GM21737 (cell line): ENCODE results near the gene VWC2.
"Not testable (repeated sequence)": the region's sequence is repeated elsewhere in the genome, so short reads cannot be mapped to it uniquely, and the experiment has no call there.

Experiments
- ATAC-seq: cut with Tn5 transposase; IDR thresholded peaks from one replicate; pipeline ENCODE4 v1.9.1; 2021; ENCODE audit warnings: mild to moderate bottlenecking, moderate library complexity; ENCODE audit not compliant: unreplicated experiment

The VWC2 gene

DNA sequence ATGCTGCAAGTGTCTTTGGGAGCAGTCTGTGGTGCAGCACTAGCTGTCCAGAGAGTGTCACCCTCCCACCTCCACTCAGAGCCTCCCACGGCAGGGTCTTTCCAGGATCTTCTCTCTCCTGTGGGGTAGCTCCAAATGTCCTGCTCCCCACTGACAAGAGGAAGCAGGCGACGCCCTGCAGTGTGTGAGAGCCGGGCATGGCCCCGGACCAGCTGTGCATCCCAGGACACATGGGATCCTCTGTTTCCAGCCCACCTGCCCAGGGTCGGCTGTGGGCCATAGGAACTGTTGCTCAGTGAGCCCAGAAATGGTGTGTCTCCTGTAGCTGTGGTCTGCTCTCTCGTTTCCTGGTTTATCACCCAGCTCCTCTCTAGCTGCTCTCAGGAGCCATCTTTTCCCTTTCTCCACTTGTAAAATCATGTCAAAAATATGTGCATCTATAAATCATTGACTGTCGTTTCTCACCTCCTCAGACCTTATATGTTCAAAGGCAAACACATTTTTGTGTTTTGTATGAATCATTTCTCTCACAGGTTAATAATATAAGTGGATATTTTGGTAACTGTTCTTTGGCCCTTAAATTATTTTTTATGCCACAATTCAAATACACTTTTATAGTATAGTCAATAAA is 74.9 kb downstream of the VWC2 start:
- ATAC-seq = no peak

DNA sequence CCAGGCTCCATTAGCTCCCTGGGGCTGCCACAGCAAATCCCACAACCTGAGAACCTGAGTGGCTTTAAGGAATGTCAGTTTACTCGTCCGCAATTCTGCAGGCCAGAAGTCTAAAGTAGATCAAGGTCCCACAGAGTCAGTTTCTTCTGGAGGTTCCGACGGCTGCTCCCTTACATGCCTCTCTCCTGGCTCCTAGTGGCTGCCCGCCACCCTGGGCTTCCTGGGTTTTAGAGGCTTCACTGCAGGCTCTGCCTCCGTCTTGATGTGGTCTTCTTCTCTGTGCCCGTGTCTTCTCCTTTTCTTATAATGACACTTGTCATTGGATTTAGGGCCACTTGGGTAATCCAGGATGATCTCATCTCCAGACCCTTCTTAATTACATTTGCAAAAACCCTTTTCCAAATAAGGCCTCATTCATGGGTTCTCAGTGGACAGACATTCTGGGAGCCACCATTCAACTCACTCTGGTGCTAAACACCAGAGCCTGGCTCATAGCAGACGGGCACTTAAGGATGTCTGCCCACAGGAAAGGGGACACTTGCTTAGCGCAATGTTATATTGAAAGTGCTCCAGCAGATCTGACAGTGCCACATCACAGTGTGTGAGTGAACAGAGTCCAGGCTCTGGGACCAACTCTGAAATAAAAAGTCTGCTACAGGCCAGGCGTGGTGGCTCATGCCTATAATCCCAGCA is 77.6 kb downstream of the VWC2 start:
- no peak for ATAC-seq

DNA sequence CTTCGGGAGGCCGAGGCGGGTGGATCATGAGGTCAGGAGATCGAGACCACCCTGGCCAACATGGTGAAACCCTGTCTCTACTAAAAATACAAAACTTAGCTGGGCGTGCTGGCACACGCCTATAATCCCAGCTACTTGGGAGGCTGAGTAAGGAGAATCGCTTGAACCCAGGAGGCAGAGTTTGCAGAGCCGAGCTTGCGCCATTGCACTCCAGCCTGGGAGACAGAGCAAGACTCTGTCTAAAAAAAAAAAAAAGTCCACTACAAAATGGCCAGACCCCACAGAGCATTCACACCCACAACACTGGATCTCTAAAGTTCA is 78.1 kb downstream of the VWC2 start:
- ATAC-seq = not testable (repeated sequence)

DNA sequence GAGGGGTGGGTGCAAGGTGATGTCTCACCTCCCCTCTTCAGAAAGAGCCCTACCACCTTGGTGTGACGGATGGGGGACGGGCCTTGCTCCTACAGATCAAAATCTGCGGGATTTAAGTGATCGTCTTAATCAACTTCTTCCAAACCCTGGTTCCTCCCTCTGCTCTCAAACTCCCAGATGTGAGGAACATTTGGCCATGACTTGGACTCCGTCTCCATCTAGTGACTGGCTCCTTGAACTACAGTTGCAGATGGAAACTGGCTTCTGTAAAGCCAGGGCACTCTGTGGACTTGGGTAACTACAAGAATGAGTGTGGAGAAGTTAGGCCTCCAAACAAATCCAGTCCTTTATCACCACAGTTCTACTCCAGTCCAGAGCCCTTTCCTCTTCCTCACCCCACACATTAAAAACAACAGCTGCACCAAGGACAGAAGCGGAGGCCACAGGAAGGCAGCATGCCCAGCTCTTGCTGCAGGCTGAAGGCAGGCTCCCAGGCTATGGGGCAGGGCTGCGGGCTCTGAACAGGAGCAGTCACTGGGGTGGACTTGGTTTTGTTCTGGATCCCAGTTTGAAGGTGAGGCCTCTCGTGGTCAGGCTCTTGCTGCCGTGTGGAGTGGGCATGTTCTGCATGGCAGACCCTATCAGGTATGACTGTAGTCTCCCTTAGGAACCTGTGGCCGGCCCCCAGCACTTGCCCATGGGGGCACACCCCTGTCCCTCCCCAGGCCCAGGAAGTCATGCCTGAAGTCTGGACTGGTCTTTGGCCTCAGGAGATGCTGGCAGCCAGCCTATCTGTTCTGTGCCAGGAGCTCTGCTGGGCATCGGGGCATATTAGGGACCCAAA is 79.4 kb downstream of the VWC2 start:
- ATAC-seq = peak; percentile 65

DNA sequence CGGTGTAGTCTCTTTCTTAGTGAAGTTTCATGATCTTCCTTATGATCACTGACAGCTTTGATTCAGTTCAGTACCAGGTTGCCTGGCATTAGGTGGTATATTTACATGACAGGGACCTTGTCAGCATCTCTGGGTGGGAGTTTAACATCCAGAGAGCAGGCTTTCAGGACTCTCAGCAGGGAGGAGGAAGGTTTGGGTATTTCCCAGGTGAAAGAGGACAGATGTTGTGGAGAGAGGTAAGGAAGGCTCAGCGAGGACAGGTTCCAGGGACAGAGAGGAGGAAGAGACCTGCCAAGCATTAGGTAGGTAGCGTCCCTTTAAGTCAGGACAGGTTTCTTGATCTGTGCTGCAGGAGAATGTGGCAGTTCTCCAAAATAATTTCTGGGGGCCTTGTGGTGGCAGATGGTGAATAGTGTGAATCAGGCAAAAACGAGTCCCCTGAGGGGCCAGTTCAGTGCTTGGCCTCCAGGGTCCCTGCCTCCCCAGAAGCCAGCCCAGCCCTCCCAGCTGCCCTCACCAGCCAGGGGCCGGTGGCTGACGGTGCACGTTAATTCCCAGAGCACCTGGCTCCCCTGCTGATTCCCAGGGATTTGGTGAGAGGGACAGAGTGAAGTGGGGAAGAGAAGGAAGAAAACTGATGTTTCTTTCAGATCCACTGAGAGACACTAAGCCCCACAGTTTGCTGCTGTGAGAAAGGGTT is 82.0 kb downstream of the VWC2 start:
- ATAC-seq = no peak

DNA sequence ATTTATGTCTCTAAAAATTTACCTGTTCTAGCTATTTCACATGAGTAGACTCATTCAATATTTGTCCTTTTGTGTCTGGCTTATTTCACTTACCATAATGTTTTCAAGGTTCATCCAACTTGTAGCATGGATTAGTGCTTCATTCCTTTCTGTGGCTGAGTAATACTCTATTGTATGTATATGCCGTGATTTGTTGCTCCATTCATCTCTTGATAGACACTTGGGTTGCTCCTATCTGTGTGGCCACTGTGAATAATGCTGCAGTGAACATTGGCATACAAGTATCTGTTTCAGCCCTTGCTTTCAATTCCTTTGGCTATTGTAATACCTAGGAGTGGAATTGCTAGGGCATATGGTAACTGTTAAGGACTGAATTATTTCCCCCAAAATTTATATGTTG is 86.9 kb downstream of the VWC2 start:
- ATAC-seq = no peak

DNA sequence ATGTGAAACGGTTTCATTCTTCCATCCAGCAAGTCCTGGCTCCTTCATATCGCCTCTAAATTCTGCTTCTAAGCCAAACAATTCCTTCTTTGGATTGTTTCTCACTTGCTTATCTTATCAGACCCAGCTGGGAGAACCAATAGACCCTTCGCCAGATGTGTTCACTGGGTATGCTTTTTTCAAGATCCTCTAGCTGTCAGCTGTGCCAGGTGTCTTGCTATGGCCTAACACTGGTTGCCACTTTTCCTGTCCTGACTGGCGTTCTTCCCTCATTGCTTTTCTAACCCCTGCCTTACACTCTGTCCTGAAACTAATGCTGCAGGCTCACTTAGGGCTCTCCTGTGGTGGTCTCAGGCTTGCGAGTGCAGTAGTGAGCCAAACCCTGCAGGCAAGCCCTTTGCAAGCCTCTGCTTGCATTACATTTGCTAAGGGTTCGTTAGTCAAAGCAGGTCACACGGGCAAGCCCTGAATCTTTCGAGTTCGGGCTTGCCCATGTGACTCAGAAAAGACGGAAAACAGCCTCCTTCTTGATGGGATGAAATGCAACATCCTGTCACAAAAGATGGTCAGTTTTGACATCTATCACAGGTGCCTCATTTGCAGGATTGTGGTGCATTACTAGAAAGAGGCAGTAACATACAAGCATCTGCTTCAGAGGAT is 92.8 kb downstream of the VWC2 start:
- ATAC-seq = no peak

DNA sequence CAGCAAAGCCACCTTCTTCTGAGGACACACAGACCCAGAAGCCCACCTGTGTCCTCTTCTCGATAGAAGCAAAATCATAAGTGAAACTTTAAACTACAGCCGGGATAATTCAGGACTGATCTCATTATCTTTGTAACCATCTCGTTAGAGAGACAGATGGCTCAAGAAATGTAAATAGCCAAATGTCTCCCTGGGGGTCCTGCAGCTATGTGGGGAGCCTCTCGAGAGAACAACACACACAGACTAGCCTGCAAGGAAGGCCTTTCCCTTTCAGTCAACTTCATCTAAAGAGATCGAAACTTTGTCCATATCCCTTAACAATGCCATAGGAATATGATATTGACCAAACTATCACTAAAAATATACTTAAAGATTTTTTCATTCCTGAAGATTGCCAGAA is 93.5 kb downstream of the VWC2 start:
- ATAC-seq = no peak

DNA sequence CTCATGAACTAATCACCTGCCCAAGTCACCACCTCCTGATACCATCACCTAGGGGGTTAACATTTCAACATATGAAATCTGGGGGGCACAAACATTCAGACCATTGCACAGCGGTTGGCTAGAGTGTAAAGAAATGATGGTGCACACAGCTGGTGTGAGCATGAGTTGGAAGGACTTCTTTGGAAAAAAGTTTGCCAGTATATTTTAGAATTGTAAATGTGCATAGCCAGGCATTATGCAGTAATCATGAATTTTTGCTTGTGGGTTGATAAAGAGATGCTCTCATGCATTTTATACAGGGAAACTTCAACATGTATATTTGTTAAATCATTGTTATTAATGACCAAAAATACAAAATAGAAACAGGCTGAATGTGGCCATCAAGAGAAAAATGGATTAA is 100.0 kb downstream of the VWC2 start:
- ATAC-seq = no peak

DNA sequence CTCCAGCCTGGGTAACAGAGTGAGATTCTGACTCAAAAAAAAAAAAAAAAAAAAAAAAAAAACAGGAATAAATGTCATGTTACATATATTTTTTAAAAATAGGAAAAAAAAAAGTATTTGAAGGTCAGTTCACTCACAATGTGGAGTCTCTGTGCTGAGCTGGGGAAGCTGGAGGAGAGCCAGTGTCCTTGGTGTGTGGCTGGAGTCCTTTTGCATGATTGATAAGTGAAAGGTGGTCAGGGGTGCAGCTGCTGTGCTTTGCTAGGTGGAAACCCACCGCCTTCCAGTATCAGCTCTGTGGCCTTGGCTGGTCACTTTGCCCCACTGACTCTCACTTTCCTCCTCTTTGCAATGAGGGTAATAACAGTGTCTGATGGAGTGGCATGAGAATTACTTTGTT is 101.9 kb downstream of the VWC2 start:
- no peak for ATAC-seq

DNA sequence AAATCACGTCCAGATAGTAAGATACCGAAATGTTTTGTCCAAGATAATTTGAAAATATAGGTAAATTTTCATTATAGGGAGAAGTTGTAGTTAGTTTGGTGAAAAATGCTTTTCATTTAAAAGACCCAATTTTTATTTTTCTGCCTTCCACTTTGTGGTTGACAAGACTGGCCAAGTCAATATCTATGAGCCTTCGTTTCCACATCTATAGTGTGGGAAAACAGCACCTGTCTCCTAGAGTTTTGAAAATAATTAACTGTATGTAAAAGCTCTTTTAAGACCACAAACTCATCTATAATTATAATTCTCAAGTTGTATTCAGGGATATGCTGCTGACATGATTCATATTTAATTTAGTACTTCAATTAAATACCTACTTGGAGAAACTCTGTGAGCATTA is 102.8 kb downstream of the VWC2 start:
- no peak for ATAC-seq

DNA sequence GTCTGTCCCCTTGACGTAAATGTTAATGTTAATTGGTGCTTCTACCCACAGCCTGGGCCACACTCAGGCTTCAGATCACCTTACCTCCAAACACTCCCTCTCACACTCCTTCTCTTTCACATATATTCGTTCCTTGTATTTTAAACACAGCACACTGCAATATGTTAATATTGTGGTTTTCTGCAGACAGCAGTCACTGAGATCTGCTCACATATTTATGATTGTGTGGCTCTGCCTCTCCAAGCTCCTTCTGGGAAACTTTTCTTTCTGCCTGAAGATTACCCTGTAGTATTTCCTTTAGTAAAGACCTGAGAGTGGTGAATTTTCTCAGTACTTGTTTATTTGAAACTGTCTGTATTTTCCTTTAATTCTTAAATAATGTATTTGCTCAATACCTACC is 104.7 kb downstream of the VWC2 start:
- ATAC-seq = no peak

DNA sequence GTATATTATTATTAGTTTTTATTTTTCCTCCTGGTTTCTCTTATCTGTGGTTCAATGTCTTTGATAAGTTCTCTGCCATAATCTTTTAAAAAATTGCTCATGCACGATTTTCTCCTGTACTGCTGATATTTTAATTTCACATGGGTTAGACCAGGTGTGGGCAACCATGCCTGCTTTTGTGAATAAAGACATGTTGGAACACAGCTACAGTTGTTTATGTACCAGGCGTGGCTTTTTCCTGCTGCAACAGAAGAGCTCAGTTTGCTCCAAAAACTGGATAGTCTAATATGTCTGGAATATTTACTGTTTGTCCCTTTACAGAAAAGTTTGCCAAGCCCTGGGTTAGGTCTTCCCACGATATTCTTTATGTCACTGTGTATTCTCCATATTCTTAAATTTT is 105.2 kb downstream of the VWC2 start:
- no peak for ATAC-seq

DNA sequence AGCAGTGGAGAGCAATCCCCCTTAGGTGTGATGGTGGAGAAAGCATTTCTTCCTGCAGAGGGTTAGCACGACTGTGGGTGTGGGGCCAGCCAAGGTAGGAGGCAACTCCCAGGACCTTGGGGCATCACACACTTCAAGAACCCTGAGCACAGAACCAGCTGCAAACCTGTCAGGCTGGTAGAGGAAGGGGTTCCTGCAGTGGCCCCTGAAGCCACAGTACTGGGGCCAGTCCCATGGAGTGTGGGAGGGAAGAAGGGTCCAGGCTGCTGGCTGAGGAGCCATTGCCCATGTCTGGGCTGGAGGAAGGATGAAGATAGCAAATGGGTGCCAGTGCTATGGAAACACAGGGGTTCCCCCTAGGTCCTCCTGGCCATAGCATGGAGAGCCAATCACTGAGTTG is 110.5 kb downstream of the VWC2 start:
- no peak for ATAC-seq

DNA sequence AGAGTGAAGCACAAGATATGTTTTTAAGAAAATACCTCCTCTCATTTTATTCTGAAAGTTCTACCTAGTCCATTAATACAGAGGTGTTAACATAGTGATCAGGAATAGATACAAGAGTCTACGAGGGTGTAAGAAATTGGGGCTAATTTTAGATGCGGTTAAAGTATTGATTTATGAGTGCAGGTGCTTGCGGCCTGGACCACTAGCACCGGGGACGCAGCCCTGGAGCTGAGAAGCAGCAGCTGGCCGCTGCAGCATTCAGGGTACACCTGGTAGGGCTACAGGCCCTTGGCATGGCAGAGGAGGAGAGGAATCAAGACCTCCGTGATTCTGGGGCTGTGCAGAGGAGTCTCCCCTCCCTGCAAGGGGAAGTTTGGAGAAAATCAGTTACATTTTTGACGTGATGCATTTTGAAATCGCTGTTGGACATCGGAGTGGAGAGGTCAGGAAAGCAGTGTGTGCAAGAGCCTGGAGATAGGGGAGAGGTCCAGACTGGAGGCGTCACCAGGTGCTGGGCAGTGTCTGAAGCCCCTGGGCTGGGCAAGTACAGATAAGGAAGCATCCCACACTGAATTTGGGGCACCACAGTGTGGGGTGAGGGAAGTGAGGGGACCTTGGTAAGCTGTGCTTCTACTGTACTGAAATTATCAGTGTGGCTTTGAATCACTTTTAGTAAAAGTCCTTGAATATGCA is 112.3 kb downstream of the VWC2 start:
- no peak for ATAC-seq

DNA sequence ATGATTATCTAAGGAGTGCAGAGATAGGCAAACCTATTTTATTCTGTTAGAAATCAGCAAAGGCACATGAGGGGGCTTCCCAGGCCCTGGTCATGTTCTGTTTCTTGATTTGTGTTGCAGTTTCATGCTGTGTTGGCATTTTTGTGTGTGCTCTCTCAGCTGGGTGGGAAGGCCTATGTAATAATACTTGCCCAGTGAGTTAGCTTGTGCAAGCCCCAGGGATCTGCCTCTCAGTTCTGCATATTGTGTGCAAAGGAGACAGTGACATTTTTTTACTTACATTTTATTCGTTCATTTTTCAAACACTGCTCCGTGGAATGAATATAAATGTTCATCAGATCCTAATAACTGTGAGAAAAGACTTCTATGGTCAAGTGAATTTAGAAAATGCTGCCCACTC is 119.0 kb downstream of the VWC2 start:
- ATAC-seq = no peak

DNA sequence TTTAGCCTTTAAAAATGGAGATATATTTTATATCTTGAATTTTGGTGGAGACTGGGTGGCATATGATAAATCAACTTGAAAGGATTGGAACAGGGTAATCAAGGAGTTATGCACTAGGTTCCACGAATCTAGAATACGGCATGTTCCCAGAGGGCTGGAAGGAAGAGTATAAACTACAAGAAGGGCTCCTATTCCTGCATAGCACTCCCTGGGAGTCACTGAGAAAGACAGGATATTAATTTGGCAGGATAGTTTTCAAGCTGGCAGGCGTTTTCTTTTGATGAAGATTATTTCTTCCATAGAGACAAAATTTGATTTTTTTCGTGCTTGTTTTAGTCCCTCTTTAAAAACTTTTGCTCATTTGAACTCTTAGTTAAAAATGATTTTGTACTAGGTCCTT is 119.7 kb downstream of the VWC2 start:
- no peak for ATAC-seq

DNA sequence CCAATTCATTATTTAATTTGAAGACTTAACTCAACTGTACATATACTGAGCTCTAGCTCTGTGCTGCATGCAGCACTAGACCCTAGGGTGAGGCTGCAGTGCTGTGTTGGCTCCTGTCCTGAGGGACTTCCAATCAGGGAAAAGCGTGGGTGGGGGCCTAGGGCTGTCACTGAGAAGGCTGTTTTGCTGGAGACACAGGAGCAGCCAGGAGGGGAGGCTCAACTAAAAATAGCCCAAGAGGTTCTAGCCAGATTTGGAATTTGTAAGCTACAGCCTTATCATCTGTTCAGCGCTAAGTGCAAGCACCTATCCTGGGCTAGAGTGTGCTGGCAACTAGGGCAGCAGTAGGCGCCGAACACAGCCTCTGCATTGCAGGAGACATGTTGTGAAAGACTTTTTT is 121.1 kb downstream of the VWC2 start:
- no peak for ATAC-seq

DNA sequence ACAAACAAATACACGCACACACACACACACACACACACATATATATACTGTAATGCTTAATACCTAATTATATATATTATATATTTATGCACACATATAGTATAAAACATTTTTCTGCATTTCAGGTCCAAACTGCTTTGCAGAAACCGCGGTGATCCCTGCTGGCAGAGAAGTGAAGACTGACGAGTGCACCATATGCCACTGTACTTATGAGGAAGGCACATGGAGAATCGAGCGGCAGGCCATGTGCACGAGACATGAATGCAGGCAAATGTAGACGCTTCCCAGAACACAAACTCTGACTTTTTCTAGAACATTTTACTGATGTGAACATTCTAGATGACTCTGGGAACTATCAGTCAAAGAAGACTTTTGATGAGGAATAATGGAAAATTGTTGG is 138.5 kb downstream of the VWC2 start:
- ATAC-seq = no peak

DNA sequence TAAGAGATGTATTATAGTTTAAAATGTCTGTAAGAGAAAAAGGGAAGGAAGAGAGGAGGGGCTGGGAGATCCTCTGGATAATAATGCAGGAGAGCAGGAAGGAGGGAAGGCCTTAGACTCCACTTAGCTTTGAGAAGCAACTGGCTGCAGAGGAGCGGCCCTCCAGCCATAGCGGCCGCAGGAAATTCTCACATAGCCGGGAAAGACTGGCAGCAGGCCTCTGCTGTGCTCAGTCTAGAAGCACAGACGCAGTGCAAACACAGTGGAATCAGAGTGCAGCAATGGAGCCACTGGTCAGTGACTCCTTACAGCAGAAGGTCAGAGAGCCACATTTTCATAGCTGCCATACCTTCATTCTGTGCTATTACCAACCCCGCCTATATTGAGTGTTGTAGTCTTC is 153.3 kb downstream of the VWC2 start:
- ATAC-seq = no peak

DNA sequence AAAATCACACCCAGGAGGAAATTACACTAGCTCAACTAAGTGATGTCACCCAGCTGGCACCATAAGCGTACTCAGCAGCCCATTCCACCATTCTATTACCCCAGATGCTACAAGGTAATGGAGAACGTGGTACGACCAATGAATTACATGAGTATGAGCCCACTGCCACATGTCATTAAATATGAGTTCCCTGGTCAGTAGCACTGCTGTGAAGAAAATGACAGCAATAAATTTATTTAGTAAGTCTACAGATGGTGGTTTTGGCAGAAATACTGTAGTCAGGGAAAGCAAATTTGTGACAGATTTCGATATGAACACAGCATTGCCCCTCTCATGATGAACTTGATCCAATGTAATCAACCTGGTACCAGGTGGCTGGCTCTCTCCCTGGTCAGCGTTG is 154.2 kb downstream of the VWC2 start:
- no peak for ATAC-seq
